Neuronal stem cell (in vitro differentiated cells): ENCODE measurements around the gene FAS.

Source experiments
- DNase-seq: peaks from one replicate; pipeline ENCODE4 v3.0.0-alpha.2; 2013; ENCODE audit warnings: low spot score
- H2AFZ ChIP-seq: one replicate; pipeline ENCODE4 v1.6.1; 2013; ENCODE audit warnings: mild to moderate bottlenecking, low read length, inconsistent platforms
- H2AK5ac ChIP-seq: 2 replicates; pipeline ENCODE4 v1.6.1; 2013; ENCODE audit warnings: low read depth, mild to moderate bottlenecking, inconsistent platforms, low read length, moderate library complexity, mixed read lengths
- H2BK120ac ChIP-seq: 2 replicates; pipeline ENCODE4 v1.6.1; 2013; ENCODE audit warnings: low read depth, mild to moderate bottlenecking, inconsistent platforms, low read length, moderate library complexity, mixed read lengths
- H2BK12ac ChIP-seq: one replicate; pipeline ENCODE4 v1.6.1; 2013; ENCODE audit warnings: low read length, inconsistent platforms
- H2BK15ac ChIP-seq: 2 replicates; pipeline ENCODE4 v1.6.1; 2013; ENCODE audit warnings: mild to moderate bottlenecking, low read length, inconsistent platforms, mixed read lengths
- H2BK5ac ChIP-seq: one replicate; pipeline ENCODE4 v1.6.1; 2013; ENCODE audit warnings: inconsistent platforms, mild to moderate bottlenecking, low read length, moderate library complexity
- H3K14ac ChIP-seq: one replicate; pipeline ENCODE4 v1.6.1; 2013; ENCODE audit warnings: low read length, inconsistent platforms
- H3K18ac ChIP-seq: 2 replicates; pipeline ENCODE4 v1.6.1; 2013; ENCODE audit warnings: low read length, inconsistent platforms
- H3K23ac ChIP-seq: 2 replicates; pipeline ENCODE4 v1.6.1; 2013; ENCODE audit warnings: low read depth, mild to moderate bottlenecking, mixed read lengths, low read length, inconsistent platforms; ENCODE audit not compliant: poor library complexity
- H3K27ac ChIP-seq: replicated peaks from 3 replicates; pipeline ENCODE4 v1.5.1; 2013; ENCODE audit warnings: low read length, inconsistent platforms
- H3K27me3 ChIP-seq, 3 experiments: 2 replicates each; pipeline ENCODE4 v1.6.1; 2013; ENCODE audit warnings: low read length in 3 of 3, mild to moderate bottlenecking in 2 of 3, inconsistent platforms in 1 of 3, low read depth in 1 of 3, mixed read lengths in 1 of 3, moderate library complexity in 1 of 3; ENCODE audit not compliant: control insufficient read depth in 3 of 3, insufficient read depth in 3 of 3
- H3K36me3 ChIP-seq, 2 donors: replicated peaks in 1 of 2; 2 replicates each; pipeline ENCODE4 v1.6.1; 2013; ENCODE audit warnings: low read length in 2 of 2; ENCODE audit not compliant: control insufficient read depth in 2 of 2, insufficient read depth in 2 of 2
- H3K4ac ChIP-seq: 2 replicates; pipeline ENCODE4 v1.6.1; 2013; ENCODE audit warnings: inconsistent platforms, mild to moderate bottlenecking, low read length, moderate library complexity
- H3K4me1 ChIP-seq, 2 donors: 1 replicate in 1 of 2; 2 replicates in 1 of 2; pipeline ENCODE4 v1.6.1; 2013; ENCODE audit warnings: low read length in 2 of 2, low read depth in 1 of 2; ENCODE audit not compliant: control insufficient read depth in 2 of 2, insufficient read depth in 1 of 2
- H3K4me2 ChIP-seq: one replicate; pipeline ENCODE4 v1.6.1; 2013; ENCODE audit warnings: mild to moderate bottlenecking, low read length, inconsistent platforms; ENCODE audit not compliant: insufficient read depth, poor library complexity, severe bottlenecking
- H3K4me3 ChIP-seq, 2 donors: 2 replicates each; pipeline ENCODE4 v1.5.1; 2013; ENCODE audit warnings: low read length in 2 of 2, mild to moderate bottlenecking in 2 of 2, inconsistent platforms in 1 of 2, moderate library complexity in 1 of 2
- H3K79me1 ChIP-seq: one replicate; pipeline ENCODE4 v1.6.1; 2013; ENCODE audit warnings: low read depth, mild to moderate bottlenecking, inconsistent platforms, low read length, moderate library complexity
- H3K9ac ChIP-seq: one replicate; pipeline ENCODE4 v1.6.1; 2013; ENCODE audit warnings: mild to moderate bottlenecking, low read depth, low read length, inconsistent platforms; ENCODE audit not compliant: poor library complexity
- H3K9me3 ChIP-seq, 2 donors: replicated peaks in 1 of 2; 2 replicates each; pipeline versions ENCODE3 to v1.6.1; 2013; ENCODE audit warnings: low read length in 2 of 2, mild to moderate bottlenecking in 2 of 2, inconsistent platforms in 1 of 2, low read depth in 1 of 2, mixed read lengths in 1 of 2, moderate library complexity in 1 of 2; ENCODE audit not compliant: control insufficient read depth in 2 of 2, insufficient read depth in 1 of 2
- H4K8ac ChIP-seq: one replicate; pipeline ENCODE4 v1.6.1; 2013; ENCODE audit warnings: low read depth, mild to moderate bottlenecking, inconsistent platforms, low read length, moderate library complexity
- H4K91ac ChIP-seq: one replicate; pipeline ENCODE4 v1.6.1; 2013; ENCODE audit warnings: low read length, low read depth, mild to moderate bottlenecking, inconsistent platforms; ENCODE audit not compliant: poor library complexity
- whole genome bisulfite sequencing, 2 donors: extraction: QIAGEN DNeasy Blood & Tissue Kit; methylation state at CpG; one replicate each; pipeline ENCODE4 v1.1.7; 2013; ENCODE audit warnings: missing lambda C conversion rate in 2 of 2, mixed read lengths in 1 of 2; ENCODE audit not compliant: insufficient read length in 2 of 2, insufficient replicate concordance in 1 of 2; ENCODE audit errors: extremely low coverage in 2 of 2; 5-methylcytosine and 5-hydroxymethylcytosine counted together

Gene FAS

GRCh38 chr10:88963318-88963717 is 27.3 kb upstream of the FAS start:
- WGBS, 2 donors = no CpG with 5 or more reads among the region's 2 CpGs
- H2BK12ac ChIP-seq = no peak overlapping the region
- no peak overlapping the region for H3K14ac ChIP-seq
- no peaks in the 10 kb centered on the region for H3K9me3 ChIP-seq
- no peak overlapping the region for H2AK5ac ChIP-seq
- H3K27ac ChIP-seq = no peak overlapping the region
- no peak overlapping the region for H3K18ac ChIP-seq
- no peak overlapping the region for H3K9ac ChIP-seq
- H3K4me1 ChIP-seq = no peaks in the 10 kb centered on the region
- no peak overlapping the region for H3K4me2 ChIP-seq
- no peak overlapping the region for H2BK120ac ChIP-seq
- DNase-seq = no peak
- no peak overlapping the region for H2BK15ac ChIP-seq
- H3K36me3 ChIP-seq = no peaks in the 10 kb centered on the region
- no peak overlapping the region for H3K23ac ChIP-seq
- no peaks in the 10 kb centered on the region for H3K79me1 ChIP-seq
- no peak overlapping the region for H2AFZ ChIP-seq
- no peak overlapping the region for H4K8ac ChIP-seq
- no peaks in the 10 kb centered on the region for H3K27me3 ChIP-seq
- no peak overlapping the region for H3K4me3 ChIP-seq
- H4K91ac ChIP-seq = no peak overlapping the region
- H2BK5ac ChIP-seq = no peak overlapping the region
- no peak overlapping the region for H3K4ac ChIP-seq

DNA sequence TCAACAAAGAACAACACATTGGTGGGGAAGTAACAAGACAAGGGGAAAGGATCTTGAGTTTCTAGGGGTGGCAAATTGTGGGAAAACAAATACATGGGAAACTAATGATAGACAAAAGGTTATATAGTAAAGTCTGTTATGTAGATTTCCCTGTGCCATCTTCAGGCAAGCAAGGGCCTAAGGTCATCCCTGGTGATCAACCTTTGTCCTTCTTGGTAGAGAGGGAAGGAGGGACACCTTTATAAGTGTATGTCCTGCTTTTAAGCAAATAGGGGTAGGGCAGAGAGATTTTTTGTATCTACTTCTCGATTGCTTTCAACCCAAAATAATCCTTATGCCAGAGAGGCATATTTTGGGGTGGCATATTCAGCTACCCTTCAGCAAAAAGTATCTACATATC is 26.2 kb upstream of the FAS start:
- Histone ChIP-seq H3K27me3 (no peaks in the 10 kb centered on the region), H3K79me1 (no peaks in the 10 kb centered on the region)

DNA sequence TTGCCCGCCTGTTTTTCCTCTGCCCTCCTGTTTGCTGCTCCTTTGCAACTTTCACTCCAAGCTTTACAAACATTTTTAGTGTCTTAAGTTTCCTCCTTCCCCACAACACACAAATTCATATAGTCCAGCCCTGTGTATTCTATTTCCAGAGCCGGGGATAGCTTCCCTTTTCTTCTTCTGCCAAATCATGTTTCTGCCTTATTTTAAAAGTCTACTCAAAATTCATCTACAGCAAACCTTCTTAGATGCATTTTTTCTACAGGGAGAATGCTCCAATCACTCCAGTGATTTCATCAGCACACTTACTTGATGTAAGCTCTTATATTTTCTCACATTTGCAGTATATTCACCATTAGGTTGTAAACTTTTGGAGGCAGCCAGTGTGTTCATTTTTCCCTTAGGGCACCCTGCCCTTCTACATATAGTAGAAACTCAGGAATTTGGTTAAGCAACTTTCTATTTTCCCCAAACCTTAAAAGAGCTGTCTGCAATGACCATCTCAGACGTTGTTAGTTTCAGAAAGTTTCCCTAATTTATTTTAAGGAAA is 25.7 kb upstream of the FAS start:
- H3K4me2 ChIP-seq = no peak overlapping the region
- no CpG with 5 or more reads among the region's 3 CpGs for WGBS, 2 donors
- H2AFZ ChIP-seq = no peak overlapping the region
- no peaks in the 10 kb centered on the region for H3K79me1 ChIP-seq
- no peak overlapping the region for H3K27ac ChIP-seq
- no peaks in the 10 kb centered on the region for H3K4me1 ChIP-seq
- H4K91ac ChIP-seq = no peak overlapping the region
- no peak for DNase-seq
- H2BK12ac ChIP-seq = no peak overlapping the region
- H3K18ac ChIP-seq = no peak overlapping the region
- no peak overlapping the region for H2AK5ac ChIP-seq
- no peak overlapping the region for H3K4ac ChIP-seq
- H3K14ac ChIP-seq = no peak overlapping the region
- H2BK15ac ChIP-seq = no peak overlapping the region
- no peaks in the 10 kb centered on the region for H3K27me3 ChIP-seq
- H4K8ac ChIP-seq = no peak overlapping the region
- H2BK120ac ChIP-seq = no peak overlapping the region
- H3K9ac ChIP-seq = no peak overlapping the region
- H3K23ac ChIP-seq = no peak overlapping the region
- H3K9me3 ChIP-seq = no peaks in the 10 kb centered on the region
- no peak overlapping the region for H2BK5ac ChIP-seq
- no peak overlapping the region for H3K4me3 ChIP-seq
- H3K36me3 ChIP-seq = no peaks in the 10 kb centered on the region

More for the DNA sequence above, 26.2 kb upstream of the FAS start:
- Histone ChIP-seq H3K18ac (no peak overlapping the region), H2AFZ (no peak overlapping the region), H2BK120ac (no peak overlapping the region), H3K4me1 (no peaks in the 10 kb centered on the region), H4K8ac (no peak overlapping the region), H3K4me3 (no peak overlapping the region), H3K23ac (no peak overlapping the region), H3K14ac (no peak overlapping the region), H2BK12ac (no peak overlapping the region), H2BK15ac (no peak overlapping the region), H3K4me2 (no peak overlapping the region), H4K91ac (no peak overlapping the region), H2AK5ac (no peak overlapping the region), H3K9ac (no peak overlapping the region), H3K4ac (no peak overlapping the region), H3K36me3 (no peaks in the 10 kb centered on the region), H2BK5ac (no peak overlapping the region), H3K9me3 (no peaks in the 10 kb centered on the region), H3K27ac (no peak overlapping the region)
- no CpG with 5 or more reads among the region's 1 CpG for WGBS, 2 donors
- no peak for DNase-seq

GRCh38 chr10:88966797-88967196 is 23.8 kb upstream of the FAS start:
- H3K27me3 ChIP-seq = no peaks in the 10 kb centered on the region
- no peak overlapping the region for H3K9ac ChIP-seq
- no CpG with 5 or more reads among the region's 3 CpGs for WGBS, 2 donors

More at GRCh38 chr10:88966797-88967196, 23.8 kb upstream of the FAS start:
- H3K4me1 ChIP-seq = no peaks in the 10 kb centered on the region
- H3K23ac ChIP-seq = no peak overlapping the region
- no peak overlapping the region for H2BK15ac ChIP-seq
- no peak overlapping the region for H3K4me3 ChIP-seq
- no peak overlapping the region for H2BK120ac ChIP-seq
- H2BK12ac ChIP-seq = no peak overlapping the region
- no peak overlapping the region for H3K4ac ChIP-seq
- H3K18ac ChIP-seq = no peak overlapping the region
- no peaks in the 10 kb centered on the region for H3K79me1 ChIP-seq
- H2AK5ac ChIP-seq = no peak overlapping the region
- H4K8ac ChIP-seq = no peak overlapping the region
- H2AFZ ChIP-seq = no peak overlapping the region
- H4K91ac ChIP-seq = no peak overlapping the region
- DNase-seq = no peak
- H2BK5ac ChIP-seq = no peak overlapping the region
- H3K36me3 ChIP-seq = no peaks in the 10 kb centered on the region
- no peak overlapping the region for H3K27ac ChIP-seq
- H3K9me3 ChIP-seq = no peaks in the 10 kb centered on the region
- no peak overlapping the region for H3K4me2 ChIP-seq
- no peak overlapping the region for H3K14ac ChIP-seq
